Gastroesophageal sphincter (tissue), 4 donors: ENCODE measurements around the gene CHCHD5. TPM values are rescaled to one million over a fixed set of nuclear protein-coding genes. Genes with fewer than 3 reads are reported as not detected.

Source experiments
- ATAC-seq: fragments of 150-250 bp; one replicate; pipeline ENCODE4 v1.9.1; 2016; ENCODE audit warnings: mild to moderate bottlenecking, moderate library complexity
- H3K27ac ChIP-seq, 4 donors: fragments of 200-600 bp; sonication (generic) in 3 of 4; 1 replicate in 3 of 4; 2 replicates in 1 of 4; pipeline ENCODE4 v1.5.1; 2016 to 2019
- H3K27me3 ChIP-seq: fragments of 200-600 bp; sonication (generic); one replicate; pipeline ENCODE4 v1.5.1; 2019
- H3K36me3 ChIP-seq, 2 donors: fragments of 200-600 bp; sonication (generic); one replicate each; pipeline ENCODE4 v1.5.1; 2019; ENCODE audit warnings: control low read depth in 1 of 2
- H3K4me1 ChIP-seq, 3 donors: fragments of 200-600 bp; sonication (generic); 1 replicate in 2 of 3; 2 replicates in 1 of 3; pipeline ENCODE4 v1.5.1; 2016 to 2019; ENCODE audit warnings: control low read depth in 2 of 3
- H3K4me3 ChIP-seq, 2 donors: fragments of 200-600 bp; sonication (generic); one replicate each; pipeline ENCODE4 v1.5.1; 2019; ENCODE audit warnings: mild to moderate bottlenecking in 1 of 2, moderate library complexity in 1 of 2
- H3K9me3 ChIP-seq, 3 donors: fragments of 200-600 bp; sonication (generic); one replicate each; pipeline ENCODE4 v1.5.1; 2017 to 2019; ENCODE audit warnings: control low read depth in 2 of 3
- CTCF ChIP-seq, 4 experiments: fragments of 200-600 bp in 2 of 4; fragments of 450-650 bp in 2 of 4; sonication (generic) in 1 of 4; IDR thresholded peaks; one replicate each; pipeline ENCODE4 v1.5.1; 2017 to 2019; ENCODE audit warnings: antibody characterized with exemption in 4 of 4, mild to moderate bottlenecking in 2 of 4, moderate library complexity in 2 of 4
- EP300 ChIP-seq: sonication (generic); formaldehyde crosslinking; IDR thresholded peaks from one replicate; pipeline ENCODE4 v1.6.1; 2017; ENCODE audit warnings: antibody characterized with exemption, mild to moderate bottlenecking
- POLR2A ChIP-seq, 2 donors: fragments of 450-650 bp; IDR thresholded peaks; one replicate each; pipeline ENCODE4 v1.6.1; 2017; ENCODE audit warnings: antibody characterized with exemption in 2 of 2, mild to moderate bottlenecking in 2 of 2, moderate library complexity in 1 of 2
- POLR2AphosphoS5 ChIP-seq: sonication (generic); formaldehyde crosslinking; IDR thresholded peaks from one replicate; pipeline ENCODE4 v1.6.1; 2017; ENCODE audit warnings: antibody characterized with exemption
- WGBS, 2 donors: methylation state at CpG; one replicate each; pipeline ENCODE4 v1.1.5; 2018; ENCODE audit warnings: low coverage in 1 of 2; 5-methylcytosine and 5-hydroxymethylcytosine counted together
- total RNA-seq, 4 donors: library from RNA; depleted of rRNA; stranded (reverse); fragments of >200 nt; gene quantifications; one replicate each; pipeline ENCODE4 v1.1.0, GENCODE V29; 2016

The CHCHD5 gene
- total RNA-seq, 4 donors from 2014 or later, result 7.7 to 18.1 (median 16.0) TPM

GRCh38 chr2:112580084-112580483 is 4.3 kb upstream of the CHCHD5 start:
- no peak overlapping the region for H3K27ac ChIP-seq
- no peaks in the 10 kb centered on the region for H3K9me3 ChIP-seq
- peaks cover 0 to 17% of the 10 kb centered on the region in 2 donors for H3K36me3 ChIP-seq
- H3K27me3 ChIP-seq, result no peaks in the 10 kb centered on the region
- 70 to 90% methylated on average over 2 to 7 of the region's 7 CpGs for WGBS, 2 donors
- TF ChIP-seq EP300, result no peak
- TF ChIP-seq POLR2A (IDR thresholded peaks at IDR 0.05), result no peak
- no peak for TF ChIP-seq POLR2AphosphoS5
- no peak for TF ChIP-seq CTCF (IDR thresholded peaks at IDR 0.05)
- H3K4me3 ChIP-seq, result no peak overlapping the region
- H3K4me1 ChIP-seq, result peaks cover 0 to 22% (median 3%) of the 10 kb centered on the region in 3 donors
- ATAC-seq, result no peak

- H3K4me1 ChIP-seq, result peaks cover 0 to 39% (median 11%) of the 10 kb centered on the region in 3 donors
- no peak overlapping the region for H3K4me3 ChIP-seq
- H3K27me3 ChIP-seq, result no peaks in the 10 kb centered on the region
- TF ChIP-seq EP300, result no peak
- TF ChIP-seq CTCF (IDR thresholded peaks at IDR 0.05), result peak; percentile 48 to 67 (median 64)
- ATAC-seq, result no peak
- no peak overlapping the region for H3K27ac ChIP-seq
- WGBS, 2 donors, result 32 to 38% methylated on average over 6 to 10 of the region's 10 CpGs
- no peaks in the 10 kb centered on the region for H3K9me3 ChIP-seq
- H3K36me3 ChIP-seq, result peaks cover 0 to 16% of the 10 kb centered on the region in 2 donors
Measured at GRCh38 chr2:112582314-112582746, 2.1 kb upstream of the CHCHD5 start.

- peaks cover 0 to 28% of the 10 kb centered on the region in 2 donors for H3K36me3 ChIP-seq
- H3K27ac ChIP-seq, result peak overlapping the region; percentile 77 to 91 (median 90)
- H3K9me3 ChIP-seq, result no peaks in the 10 kb centered on the region
- H3K4me1 ChIP-seq, result peaks cover 0 to 42% (median 11%) of the 10 kb centered on the region in 3 donors
- H3K4me3 ChIP-seq, result peak overlapping the region; percentile 71 to 81
- H3K27me3 ChIP-seq, result no peaks in the 10 kb centered on the region
- WGBS, 2 donors, result 39 to 50% methylated on average over 6 to 10 of the region's 19 CpGs
- no peak for TF ChIP-seq POLR2A (IDR thresholded peaks at IDR 0.05)
- no peak for TF ChIP-seq EP300
- no peak for TF ChIP-seq POLR2AphosphoS5
- TF ChIP-seq CTCF (IDR thresholded peaks at IDR 0.05), result no peak
- no peak for ATAC-seq
Measured at GRCh38 chr2:112583497-112584133, 794 bp upstream of the CHCHD5 start.

- Histone ChIP-seq H3K27me3 (no peaks in the 10 kb centered on the region), H3K4me3 (peak overlapping the region; percentile 71 to 81), H3K27ac (peak overlapping the region; percentile 77 to 91 (median 90)), H3K36me3 (peaks cover 0 to 39% of the 10 kb centered on the region in 2 donors), H3K4me1 (peaks cover 0 to 45% (median 11%) of the 10 kb centered on the region in 3 donors), H3K9me3 (no peaks in the 10 kb centered on the region)
- WGBS, 2 donors, result 50 to 58% methylated on average over 2 to 3 of the region's 3 CpGs
- no peak for ATAC-seq
- TF ChIP-seq EP300 (no peak), POLR2AphosphoS5 (no peak), POLR2A (IDR thresholded peaks at IDR 0.05) (no peak), CTCF (IDR thresholded peaks at IDR 0.05) (no peak)
Measured at GRCh38 chr2:112584891-112585250, 462 bp downstream of the CHCHD5 start.

- Histone ChIP-seq H3K4me3 (peak overlapping the region in 1 of 2 donors; percentile 71), H3K36me3 (peaks cover 0 to 44% of the 10 kb centered on the region in 2 donors)
Measured at GRCh38 chr2:112585400-112585799, 991 bp downstream of the CHCHD5 start.

More at GRCh38 chr2:112585400-112585799, 991 bp downstream of the CHCHD5 start:
- WGBS, 2 donors, result 100% methylated on average over 1 of the region's 3 CpGs; no CpG with 5 or more reads in 1 of the 2 donors
- TF ChIP-seq CTCF (IDR thresholded peaks at IDR 0.05) (no peak), POLR2A (IDR thresholded peaks at IDR 0.05) (no peak), EP300 (no peak), POLR2AphosphoS5 (no peak)
- no peak for ATAC-seq
- Histone ChIP-seq H3K27ac (peak overlapping the region; percentile 77 to 91 (median 90)), H3K27me3 (no peaks in the 10 kb centered on the region), H3K9me3 (no peaks in the 10 kb centered on the region), H3K4me1 (peaks cover 0 to 45% (median 11%) of the 10 kb centered on the region in 3 donors)
